Mesendoderm (in vitro differentiated cells): ENCODE data around the gene KIAA1328.

ENCODE experiments used
- DNase-seq: peaks from one replicate; pipeline ENCODE4 v3.0.0; 2013
- H2AK5ac ChIP-seq: 2 replicates; pipeline ENCODE4 v1.6.1; 2013; ENCODE audit warnings: low read length, inconsistent platforms
- H2BK120ac ChIP-seq: 2 replicates; pipeline ENCODE4 v1.6.1; 2013; ENCODE audit warnings: low read depth, mild to moderate bottlenecking, low read length, moderate library complexity, mixed read lengths
- H2BK15ac ChIP-seq: replicated peaks from 2 replicates; pipeline ENCODE4 v1.6.1; 2013; ENCODE audit warnings: low read depth, mild to moderate bottlenecking, moderate library complexity
- H2BK5ac ChIP-seq: 2 replicates; pipeline ENCODE4 v1.6.1; 2013; ENCODE audit warnings: low read length, inconsistent platforms
- H3K18ac ChIP-seq: 2 replicates; pipeline ENCODE4 v1.6.1; 2013; ENCODE audit warnings: mild to moderate bottlenecking, low read length, mixed read lengths
- H3K23ac ChIP-seq: one replicate; pipeline ENCODE4 v1.6.1; 2013; ENCODE audit warnings: low read length
- H3K27ac ChIP-seq: 2 replicates; pipeline ENCODE4 v1.5.1; 2013; ENCODE audit warnings: low read depth, mild to moderate bottlenecking, inconsistent platforms, low read length, moderate library complexity
- H3K27me3 ChIP-seq: 2 replicates; pipeline ENCODE4 v1.6.1; 2013; ENCODE audit warnings: low read length, control low read depth, mild to moderate bottlenecking, inconsistent platforms; ENCODE audit not compliant: insufficient read depth, poor library complexity
- H3K36me3 ChIP-seq: 2 replicates; pipeline ENCODE4 v1.6.1; 2013; ENCODE audit warnings: low read length, inconsistent platforms; ENCODE audit not compliant: control insufficient read depth, insufficient read depth
- H3K4ac ChIP-seq: one replicate; pipeline ENCODE4 v1.6.1; 2013; ENCODE audit warnings: low read depth, mild to moderate bottlenecking, low read length, moderate library complexity
- H3K4me1 ChIP-seq: 2 replicates; pipeline ENCODE4 v1.6.1; 2013; ENCODE audit warnings: low read depth, low read length, inconsistent platforms; ENCODE audit not compliant: control insufficient read depth
- H3K4me2 ChIP-seq: 2 replicates; pipeline ENCODE4 v1.6.1; 2013; ENCODE audit warnings: low read length
- H3K4me3 ChIP-seq: 2 replicates; pipeline ENCODE4 v1.5.1; 2013; ENCODE audit warnings: mild to moderate bottlenecking, low read length
- H3K56ac ChIP-seq: one replicate; pipeline ENCODE4 v1.6.1; 2013; ENCODE audit warnings: low read length
- H3K79me1 ChIP-seq: 2 replicates; pipeline ENCODE4 v1.6.1; 2013; ENCODE audit warnings: low read length, inconsistent platforms
- H3K79me2 ChIP-seq: 2 replicates; pipeline ENCODE4 v1.6.1; 2013; ENCODE audit warnings: mild to moderate bottlenecking, low read length; ENCODE audit not compliant: control insufficient read depth, insufficient read depth
- H3K9ac ChIP-seq: 2 replicates; pipeline ENCODE4 v1.6.1; 2013; ENCODE audit warnings: low read length, inconsistent platforms
- H4K5ac ChIP-seq: one replicate; pipeline ENCODE4 v1.6.1; 2013; ENCODE audit warnings: low read length
- H4K8ac ChIP-seq: one replicate; pipeline ENCODE4 v1.6.1; 2013; ENCODE audit warnings: low read depth, mild to moderate bottlenecking, control low read depth, low read length, moderate library complexity
- WGBS: extraction: QIAGEN DNeasy Blood & Tissue Kit; methylation state at CpG from one replicate; pipeline ENCODE4 v1.1.7; 2013; ENCODE audit warnings: low lambda C conversion rate, missing lambda C conversion rate; ENCODE audit not compliant: insufficient coverage; ENCODE audit errors: extremely low coverage; 5-methylcytosine and 5-hydroxymethylcytosine counted together

The KIAA1328 gene

DNA sequence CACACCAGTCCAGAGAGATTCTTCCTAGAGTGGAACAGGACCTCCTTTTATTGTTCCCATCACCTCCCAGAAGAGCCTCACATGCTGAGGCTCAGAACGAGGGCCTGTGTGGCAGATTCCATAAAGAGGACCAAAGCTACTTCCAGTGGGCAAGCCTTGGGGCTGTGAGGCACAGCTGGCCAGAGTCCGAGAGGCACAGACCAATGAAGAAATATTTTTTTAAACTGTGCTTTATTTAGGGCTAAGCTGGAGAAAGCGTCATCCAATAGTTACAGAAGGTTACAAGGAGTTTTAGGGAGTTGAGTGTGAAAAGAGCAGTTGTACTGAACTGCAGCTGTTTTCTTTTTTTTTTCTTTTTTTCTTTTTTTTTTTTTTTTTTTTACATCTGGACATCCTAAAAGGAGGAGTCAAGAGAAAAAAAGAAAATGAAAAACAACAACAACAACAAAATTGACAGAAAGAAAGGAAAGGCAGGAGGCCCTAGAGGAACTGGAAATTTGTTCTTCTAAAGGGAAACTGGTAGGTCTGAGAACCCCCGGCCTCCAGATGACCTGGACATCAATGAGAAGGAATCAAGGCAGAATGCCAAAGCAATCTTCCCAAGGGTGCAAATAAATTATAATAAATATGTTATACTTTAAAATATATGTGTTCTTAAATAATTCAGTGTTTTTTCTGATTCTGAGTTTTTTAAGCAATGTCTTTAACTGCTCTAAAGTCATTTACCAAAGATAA is 414.1 kb downstream of the KIAA1328 start:
- WGBS, result no CpG with 5 or more reads among the region's 4 CpGs
- H3K27me3 ChIP-seq, result no peaks in the 10 kb centered on the region

DNA sequence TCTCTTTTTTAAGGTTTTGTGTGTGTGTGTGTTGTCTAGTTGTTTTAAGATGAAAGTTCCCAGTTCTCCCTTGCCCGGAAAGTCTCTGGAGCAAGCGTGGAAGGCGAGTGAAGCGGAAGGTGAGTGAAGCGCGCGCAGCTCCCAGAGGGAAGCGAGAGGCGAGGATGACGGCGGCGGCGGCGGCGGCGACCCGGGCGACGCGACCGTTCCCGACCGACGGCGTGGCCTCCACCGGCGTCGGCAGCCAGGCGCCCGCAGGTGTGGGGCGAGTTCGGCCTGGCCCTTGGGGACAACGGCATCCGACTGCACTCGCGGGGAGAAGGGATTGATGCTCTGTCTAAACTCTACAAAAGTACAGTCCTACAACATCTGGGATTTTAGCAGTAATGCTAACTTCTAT is 414.8 kb downstream of the KIAA1328 start:
- Histone ChIP-seq H3K56ac (peak overlapping the region; percentile 76), H3K9ac (peak overlapping the region; percentile 38), H3K36me3 (no peaks in the 10 kb centered on the region), H4K5ac (no peak overlapping the region), H3K79me1 (no peaks in the 10 kb centered on the region), H3K4me1 (no peaks in the 10 kb centered on the region), H2BK120ac (no peak overlapping the region), H2BK5ac (no peak overlapping the region), H3K4ac (no peak overlapping the region), H2BK15ac (no peak overlapping the region), H3K23ac (no peak overlapping the region), H4K8ac (no peak overlapping the region), H3K4me3 (no peak overlapping the region), H3K18ac (no peak overlapping the region), H3K4me2 (peak overlapping the region; percentile 36), H3K27me3 (no peaks in the 10 kb centered on the region), H3K79me2 (no peaks in the 10 kb centered on the region), H3K27ac (no peak overlapping the region), H2AK5ac (no peak overlapping the region)
- DNase-seq, result peak; percentile 12
- WGBS, result no CpG with 5 or more reads among the region's 36 CpGs

More for the DNA sequence above, 414.1 kb downstream of the KIAA1328 start:
- H3K9ac ChIP-seq, result no peak overlapping the region
- H3K4me3 ChIP-seq, result no peak overlapping the region
- no peak overlapping the region for H2BK120ac ChIP-seq
- no peaks in the 10 kb centered on the region for H3K4me1 ChIP-seq
- H2AK5ac ChIP-seq, result no peak overlapping the region
- no peak for DNase-seq
- H3K4me2 ChIP-seq, result no peak overlapping the region
- H4K8ac ChIP-seq, result no peak overlapping the region
- H3K36me3 ChIP-seq, result no peaks in the 10 kb centered on the region
- H3K79me2 ChIP-seq, result no peaks in the 10 kb centered on the region
- no peak overlapping the region for H2BK5ac ChIP-seq
- H3K23ac ChIP-seq, result no peak overlapping the region
- H3K18ac ChIP-seq, result no peak overlapping the region
- no peak overlapping the region for H2BK15ac ChIP-seq
- no peaks in the 10 kb centered on the region for H3K79me1 ChIP-seq
- no peak overlapping the region for H3K4ac ChIP-seq
- no peak overlapping the region for H3K56ac ChIP-seq
- no peak overlapping the region for H3K27ac ChIP-seq
- no peak overlapping the region for H4K5ac ChIP-seq

DNA sequence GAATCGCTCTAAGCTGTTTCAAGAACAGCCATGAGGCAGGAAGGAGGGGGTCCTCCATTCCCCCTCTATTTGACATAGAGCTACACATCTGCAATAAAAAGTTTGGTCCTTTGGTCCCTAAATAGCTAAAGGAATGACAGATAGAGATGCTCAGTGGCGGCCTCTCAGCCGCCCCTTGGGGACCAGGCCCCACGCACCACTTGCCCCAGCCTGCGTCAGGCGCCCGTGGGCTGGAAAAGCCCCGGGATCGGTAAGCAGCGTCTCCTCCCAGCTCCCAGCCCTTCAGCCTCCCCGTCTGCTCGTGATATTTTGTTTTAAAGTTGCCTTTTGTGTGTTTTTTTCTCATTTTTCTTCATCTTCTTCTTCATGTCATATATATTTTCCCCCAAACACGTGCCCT is 415.7 kb downstream of the KIAA1328 start:
- Histone ChIP-seq H3K4ac (no peak overlapping the region), H3K27me3 (no peaks in the 10 kb centered on the region), H3K4me1 (no peaks in the 10 kb centered on the region), H3K36me3 (no peaks in the 10 kb centered on the region), H3K27ac (no peak overlapping the region), H4K8ac (no peak overlapping the region), H3K79me2 (no peaks in the 10 kb centered on the region), H2AK5ac (no peak overlapping the region), H2BK15ac (no peak overlapping the region), H3K23ac (no peak overlapping the region), H3K9ac (no peak overlapping the region), H3K18ac (no peak overlapping the region), H3K4me2 (no peak overlapping the region), H3K4me3 (no peak overlapping the region), H3K56ac (no peak overlapping the region), H2BK5ac (no peak overlapping the region), H4K5ac (no peak overlapping the region), H3K79me1 (no peaks in the 10 kb centered on the region), H2BK120ac (no peak overlapping the region)
- WGBS, result no CpG with 5 or more reads among the region's 13 CpGs
- no peak for DNase-seq

DNA sequence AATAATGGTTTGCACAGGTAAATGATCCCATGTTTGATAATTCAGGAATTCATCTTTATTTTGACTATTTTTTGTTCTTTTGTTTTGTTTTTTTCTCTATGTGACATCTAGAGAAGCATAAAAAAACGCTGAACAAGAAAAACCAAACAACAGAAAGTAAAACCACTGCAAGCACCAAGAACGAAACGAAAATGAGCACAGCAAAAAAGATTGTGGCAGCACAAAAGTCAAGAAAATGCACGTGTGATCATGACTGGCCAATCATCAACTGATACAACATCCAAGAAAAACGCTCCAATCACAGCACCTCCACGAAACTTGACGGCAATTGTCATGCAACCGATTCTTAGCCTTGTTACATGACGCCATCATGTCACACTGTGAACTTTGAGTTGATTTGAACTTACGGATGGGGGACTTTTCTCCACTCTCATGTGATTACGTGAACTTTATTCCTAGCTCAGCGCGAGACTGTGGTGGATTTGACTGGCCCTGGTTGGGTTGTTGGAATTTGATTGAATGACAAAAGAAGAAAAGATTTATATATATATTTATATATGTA is 417.9 kb downstream of the KIAA1328 start:
- H3K23ac ChIP-seq, result no peak overlapping the region
- H3K27ac ChIP-seq, result no peak overlapping the region
- H3K27me3 ChIP-seq, result no peaks in the 10 kb centered on the region
- no CpG with 5 or more reads among the region's 13 CpGs for WGBS
- no peak overlapping the region for H3K4ac ChIP-seq
- no peak overlapping the region for H3K4me3 ChIP-seq
- H3K56ac ChIP-seq, result no peak overlapping the region
- H4K5ac ChIP-seq, result no peak overlapping the region
- H2BK15ac ChIP-seq, result no peak overlapping the region
- H4K8ac ChIP-seq, result no peak overlapping the region
- no peak overlapping the region for H3K18ac ChIP-seq
- DNase-seq, result no peak
- H3K79me2 ChIP-seq, result no peaks in the 10 kb centered on the region
- H2AK5ac ChIP-seq, result no peak overlapping the region
- H3K4me1 ChIP-seq, result no peaks in the 10 kb centered on the region
- no peaks in the 10 kb centered on the region for H3K36me3 ChIP-seq
- no peaks in the 10 kb centered on the region for H3K79me1 ChIP-seq
- no peak overlapping the region for H2BK5ac ChIP-seq
- H2BK120ac ChIP-seq, result no peak overlapping the region
- no peak overlapping the region for H3K9ac ChIP-seq
- H3K4me2 ChIP-seq, result no peak overlapping the region

DNA sequence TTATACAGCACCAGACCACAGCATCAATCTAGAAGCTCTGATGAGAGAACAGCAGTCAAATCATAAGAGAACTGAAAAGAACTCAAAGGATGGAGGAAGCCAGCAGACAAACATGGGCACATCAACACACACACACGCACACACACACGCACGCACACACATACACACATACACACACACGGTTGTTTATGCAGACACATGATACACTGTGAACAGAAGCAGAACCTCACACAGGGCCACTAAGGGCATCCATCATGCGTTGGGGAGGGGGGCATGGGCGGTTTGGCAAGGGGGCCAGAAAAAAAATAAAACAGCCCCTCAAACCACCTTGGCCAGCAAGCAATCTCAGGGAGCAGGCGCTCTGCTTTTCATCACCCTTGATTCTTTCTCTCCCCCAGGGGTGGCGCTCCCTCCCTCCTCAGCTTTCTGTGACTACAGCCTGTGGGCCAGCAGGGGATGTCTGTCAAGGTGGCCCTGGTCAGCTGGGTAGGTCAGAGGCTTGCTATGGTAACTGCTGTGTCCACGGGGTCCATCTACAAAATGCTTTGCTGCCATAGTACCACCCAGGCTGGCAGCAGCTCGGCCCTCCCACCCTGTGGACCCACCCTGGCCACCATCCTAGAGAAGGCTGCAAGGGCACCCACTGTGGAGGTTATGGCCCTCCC is 418.7 kb downstream of the KIAA1328 start:
- H3K36me3 ChIP-seq, result no peaks in the 10 kb centered on the region
- H3K4me1 ChIP-seq, result no peaks in the 10 kb centered on the region
- H3K56ac ChIP-seq, result no peak overlapping the region
- no peaks in the 10 kb centered on the region for H3K79me2 ChIP-seq
- H3K79me1 ChIP-seq, result no peaks in the 10 kb centered on the region
- H2AK5ac ChIP-seq, result no peak overlapping the region
- no peak overlapping the region for H4K5ac ChIP-seq
- no peak overlapping the region for H2BK120ac ChIP-seq
- no peak overlapping the region for H3K4me3 ChIP-seq
- H3K9ac ChIP-seq, result no peak overlapping the region
- no peak overlapping the region for H3K18ac ChIP-seq
- H3K27me3 ChIP-seq, result no peaks in the 10 kb centered on the region
- DNase-seq, result no peak
- H2BK5ac ChIP-seq, result no peak overlapping the region
- no peak overlapping the region for H3K27ac ChIP-seq
- H4K8ac ChIP-seq, result no peak overlapping the region
- no CpG with 5 or more reads among the region's 10 CpGs for WGBS
- no peak overlapping the region for H2BK15ac ChIP-seq
- H3K4me2 ChIP-seq, result no peak overlapping the region
- H3K23ac ChIP-seq, result no peak overlapping the region
- no peak overlapping the region for H3K4ac ChIP-seq
